Naive thymus-derived CD4-positive, alpha-beta T cell (primary cell): Measurements from ENCODE around the gene ZBTB42. TPM values are rescaled to one million over a fixed set of nuclear protein-coding genes. Genes with fewer than 3 reads are reported as not detected.
"Not testable (repeated sequence)": the region's sequence is repeated elsewhere in the genome, so short reads cannot be mapped to it uniquely, and the experiment has no call there.

Experiments used
- ATAC-seq: fragments of 150-1000 bp; cut with Tn5 transposase; 2 replicates; pipeline ENCODE4 v1.10.0; 2021; ENCODE audit warnings: mild to moderate bottlenecking, moderate library complexity
- CTCF ChIA-PET: fragments of 350-600 bp; sonication (Branson Sonifier 250); formaldehyde crosslinking; loops from one replicate; lab custom pipeline; 2021; ENCODE audit warnings: antibody characterized with exemption; lab: Charles Lee
- POLR2A ChIA-PET: fragments of 350-600 bp; sonication (Branson Sonifier 250); formaldehyde crosslinking; loops from one replicate; lab custom pipeline; 2021; ENCODE audit warnings: antibody characterized with exemption, inconsistent platforms; lab: Charles Lee
- DNase-seq, 9 donors: peaks; one replicate each; pipeline versions ENCODE4 v3.0.0 to v3.0.0-alpha.2; 2020 to 2022; ENCODE audit warnings: mixed read lengths in 1 of 9
- H3K27ac ChIP-seq: one replicate; pipeline ENCODE4 v1.7.0; 2013; ENCODE audit warnings: mild to moderate bottlenecking, low read depth, low read length, moderate library complexity
- H3K27me3 ChIP-seq, 2 donors: one replicate each; pipeline ENCODE4 v1.7.0; 2013; ENCODE audit warnings: low read length in 2 of 2, mild to moderate bottlenecking in 2 of 2, moderate library complexity in 2 of 2; ENCODE audit not compliant: control insufficient read depth in 2 of 2, insufficient read depth in 2 of 2
- H3K36me3 ChIP-seq, 3 experiments: 1 replicate in 2 of 3; 2 replicates in 1 of 3; pipeline ENCODE4 v1.7.0; 2013; ENCODE audit warnings: low read length in 3 of 3, mild to moderate bottlenecking in 3 of 3, moderate library complexity in 1 of 3; ENCODE audit not compliant: insufficient read depth in 3 of 3, control insufficient read depth in 2 of 3
- H3K4me1 ChIP-seq, 2 donors: one replicate each; pipeline ENCODE4 v1.7.0; 2013; ENCODE audit warnings: low read length in 2 of 2, mild to moderate bottlenecking in 2 of 2, moderate library complexity in 1 of 2; ENCODE audit not compliant: control insufficient read depth in 2 of 2, insufficient read depth in 2 of 2
- H3K4me3 ChIP-seq: 2 replicates; pipeline ENCODE4 v1.7.0; 2013; ENCODE audit warnings: mild to moderate bottlenecking, low read length
- H3K9me3 ChIP-seq, 3 experiments: 1 replicate in 2 of 3; 2 replicates in 1 of 3; pipeline ENCODE4 v1.7.0; 2013; ENCODE audit warnings: low read length in 3 of 3; ENCODE audit not compliant: control insufficient read depth in 2 of 3
- H3K27ac Mint-ChIP-seq, 9 donors: one replicate each; pipeline ENCODE4 v1.8.0; 2020 to 2022; ENCODE audit warnings: mixed read lengths in 9 of 9, mild to moderate bottlenecking in 8 of 9, moderate library complexity in 5 of 9, inconsistent platforms in 2 of 9
- H3K27me3 Mint-ChIP-seq, 5 donors: one replicate each; pipeline ENCODE4 v1.8.0; 2021 to 2022; ENCODE audit warnings: mixed read lengths in 5 of 5, mild to moderate bottlenecking in 1 of 5
- H3K36me3 Mint-ChIP-seq, 5 donors: one replicate each; pipeline ENCODE4 v1.8.0; 2020 to 2022; ENCODE audit warnings: mixed read lengths in 5 of 5, mild to moderate bottlenecking in 3 of 5, inconsistent platforms in 1 of 5
- H3K4me1 Mint-ChIP-seq, 7 donors: one replicate each; pipeline ENCODE4 v1.8.0; 2020 to 2022; ENCODE audit warnings: mixed read lengths in 7 of 7, mild to moderate bottlenecking in 3 of 7, inconsistent platforms in 1 of 7
- H3K4me3 Mint-ChIP-seq, 10 donors: one replicate each; pipeline ENCODE4 v1.8.0; 2020 to 2022; ENCODE audit warnings: mild to moderate bottlenecking in 10 of 10, mixed read lengths in 10 of 10, moderate library complexity in 6 of 10, inconsistent platforms in 2 of 10
- H3K9me3 Mint-ChIP-seq, 11 donors: one replicate each; pipeline ENCODE4 v1.8.0; 2020 to 2022; ENCODE audit warnings: mixed read lengths in 11 of 11, mild to moderate bottlenecking in 4 of 11, inconsistent platforms in 1 of 11, moderate library complexity in 1 of 11
- intact Hi-C, 2 donors: fragments of 100-400 bp; cut with micrococcal nuclease; formaldehyde crosslinking; loops; one replicate each; pipeline ENCODE4 v1.15.1; 2023
- polyA plus RNA-seq, 2 donors: library from polyadenylated mRNA; unstranded; fragments of 300-500 nt; fragmentation: Illumina TruSeq; gene quantifications; one replicate each; pipeline ENCODE4 v1.2.3, GENCODE V29; 2021
- total RNA-seq, 6 experiments: library from RNA in 5 of 6; stranded (reverse) in 5 of 6; gene quantifications; 1 replicate in 5 of 6; 2 replicates in 1 of 6; pipeline ENCODE4 v1.2.3 and lab custom pipeline; 2021 to 2026

The ZBTB42 gene
- total and polyA plus RNA-seq, 7 experiments from 2014 or later: 2.1 to 11.3 (median 3.9) TPM

- ChIA-PET CTCF (interaction anchor here (0.6 kb wide), 1 partner anchor 40 kb away, joined by 3 read pairs; no protein-coding TSS in a partner anchor), POLR2A (no interaction called here)
- ATAC-seq (no peak), DNase-seq (no peak)
- Mint-ChIP-seq H3K9me3 (peaks cover 0 to 5% (median 0%) of the 10 kb centered on the region in 11 donors), H3K27me3 (no peaks in the 10 kb centered on the region), H3K4me1 (peaks cover 6 to 18% (median 16%) of the 10 kb centered on the region in 7 donors), H3K4me3 (no peak overlapping the region), H3K36me3 (peaks cover 0 to 2% (median 0%) of the 10 kb centered on the region in 5 donors), H3K27ac (no peak overlapping the region)
- Histone ChIP-seq H3K9me3 (no peaks in the 10 kb centered on the region), H3K27me3 (no peaks in the 10 kb centered on the region), H3K4me1 (no peaks in the 10 kb centered on the region), H3K4me3 (no peak overlapping the region), H3K36me3 (no peaks in the 10 kb centered on the region), H3K27ac (no peak overlapping the region)
- intact Hi-C loops: no loop called here
These were observed 9.4 kb downstream of the ZBTB42 start for GRCh38 chr14:104810316-104810715.

GRCh38 chr14:104813286-104813685 is 12.4 kb downstream of the ZBTB42 start:
- ATAC-seq: no peak
- Mint-ChIP-seq H3K27ac (peak overlapping the region in 2 of 9 donors; percentile 29 to 61), H3K36me3 (peaks cover 0 to 5% (median 0%) of the 10 kb centered on the region in 5 donors), H3K4me3 (peak overlapping the region in 4 of 10 donors; percentile 13 to 92 (median 42)), H3K9me3 (no peaks in the 10 kb centered on the region), H3K27me3 (no peaks in the 10 kb centered on the region), H3K4me1 (peaks cover 11 to 30% (median 19%) of the 10 kb centered on the region in 7 donors)
- no peak for DNase-seq
- Histone ChIP-seq H3K4me3 (no peak overlapping the region), H3K4me1 (peaks cover 5 to 9% of the 10 kb centered on the region in 2 donors), H3K36me3 (no peaks in the 10 kb centered on the region), H3K27ac (no peak overlapping the region), H3K9me3 (no peaks in the 10 kb centered on the region), H3K27me3 (no peaks in the 10 kb centered on the region)
- intact Hi-C loops: no loop called here
- CTCF ChIA-PET: interaction anchor here (0.7 kb wide), 1 partner anchor 12 kb away, joined by 3 read pairs; no protein-coding TSS in a partner anchor
- POLR2A ChIA-PET: interaction anchor here (0.9 to 1.0 kb wide), 2 partner anchors 13 to 45 kb away, joined by 4 to 5 read pairs; partner anchors contain the start of gene ZBTB42

GRCh38 chr14:104814701-104815100 is 13.8 kb downstream of the ZBTB42 start:
- POLR2A ChIA-PET: interaction anchor here (0.9 kb wide), 1 partner anchor 14 kb away, joined by 4 read pairs; the partner anchor contains the start of gene ZBTB42
- H3K9me3 Mint-ChIP-seq, ATAC-seq, H3K36me3 Mint-ChIP-seq, H3K27me3 ChIP-seq, H3K27me3 Mint-ChIP-seq, H3K9me3 ChIP-seq, H3K36me3 ChIP-seq, H3K4me1 ChIP-seq, DNase-seq, intact Hi-C loops: not testable (repeated sequence)
- peaks cover 11 to 31% (median 19%) of the 10 kb centered on the region in 7 donors for H3K4me1 Mint-ChIP-seq
- peak overlapping the region; percentile 87 to 94 (median 90) for H3K4me3 Mint-ChIP-seq
- CTCF ChIA-PET: interaction anchor here (0.6 kb wide), 1 partner anchor 208 kb away, joined by 4 read pairs; no protein-coding TSS in a partner anchor
- peak overlapping the region; percentile 34 for H3K27ac ChIP-seq
- peak overlapping the region; percentile 69 for H3K4me3 ChIP-seq
- peak overlapping the region in 7 of 9 donors; percentile 44 to 92 (median 89) for H3K27ac Mint-ChIP-seq

- Mint-ChIP-seq H3K27me3 (no peaks in the 10 kb centered on the region), H3K36me3 (peaks cover 0 to 8% (median 0%) of the 10 kb centered on the region in 5 donors), H3K27ac (peak overlapping the region; percentile 83 to 96 (median 92)), H3K4me1 (peaks cover 11 to 34% (median 19%) of the 10 kb centered on the region in 7 donors), H3K9me3 (no peaks in the 10 kb centered on the region), H3K4me3 (peak overlapping the region; percentile 87 to 94 (median 90))
- H3K27me3 ChIP-seq: no peaks in the 10 kb centered on the region
- POLR2A ChIA-PET: no interaction called here
- intact Hi-C loops: no loop called here
- no peak for ATAC-seq
- no peaks in the 10 kb centered on the region for H3K36me3 ChIP-seq
- CTCF ChIA-PET: no interaction called here
- no peak for DNase-seq
- peaks cover 5 to 9% of the 10 kb centered on the region in 2 donors for H3K4me1 ChIP-seq
- peak overlapping the region; percentile 86 for H3K27ac ChIP-seq
- peak overlapping the region; percentile 69 for H3K4me3 ChIP-seq
- H3K9me3 ChIP-seq: no peaks in the 10 kb centered on the region
These were observed 15.6 kb downstream of the ZBTB42 start for GRCh38 chr14:104816616-104816884.

GRCh38 chr14:104817930-104818713 is 17.2 kb downstream of the ZBTB42 start:
- DNase-seq: no peak
- ChIA-PET CTCF (no interaction called here), POLR2A (interaction anchor here (1.4 to 4.0 kb wide), 2 partner anchors 17 to 23 kb away, joined by 4 to 13 read pairs; partner anchors contain the start of gene ZBTB42)
- intact Hi-C loops: no loop called here
- Histone ChIP-seq H3K4me1 (peaks cover 5 to 9% of the 10 kb centered on the region in 2 donors), H3K36me3 (no peaks in the 10 kb centered on the region), H3K9me3 (no peaks in the 10 kb centered on the region), H3K4me3 (no peak overlapping the region), H3K27ac (no peak overlapping the region), H3K27me3 (no peaks in the 10 kb centered on the region)
- Mint-ChIP-seq H3K4me3 (peak overlapping the region in 6 of 10 donors; percentile 9 to 92 (median 38)), H3K4me1 (peaks cover 11 to 34% (median 19%) of the 10 kb centered on the region in 7 donors), H3K9me3 (no peaks in the 10 kb centered on the region), H3K36me3 (peaks cover 0 to 8% (median 0%) of the 10 kb centered on the region in 5 donors), H3K27me3 (no peaks in the 10 kb centered on the region), H3K27ac (peak overlapping the region in 6 of 9 donors; percentile 60 to 92 (median 74))
- no peak for ATAC-seq

- intact Hi-C loops: no loop called here
- Mint-ChIP-seq H3K9me3 (no peaks in the 10 kb centered on the region), H3K36me3 (peaks cover 0 to 8% (median 0%) of the 10 kb centered on the region in 5 donors), H3K27ac (peak overlapping the region in 3 of 9 donors; percentile 65 to 83 (median 65)), H3K27me3 (no peaks in the 10 kb centered on the region), H3K4me1 (peaks cover 11 to 29% (median 16%) of the 10 kb centered on the region in 7 donors), H3K4me3 (peak overlapping the region in 3 of 10 donors; percentile 9 to 33 (median 27))
- Histone ChIP-seq H3K36me3 (no peaks in the 10 kb centered on the region), H3K4me3 (no peak overlapping the region), H3K4me1 (peaks cover 5 to 9% of the 10 kb centered on the region in 2 donors), H3K27me3 (no peaks in the 10 kb centered on the region), H3K27ac (no peak overlapping the region), H3K9me3 (no peaks in the 10 kb centered on the region)
- CTCF ChIA-PET: no interaction called here
- no peak for ATAC-seq
- POLR2A ChIA-PET: interaction anchor here (0.5 to 4.0 kb wide), 5 partner anchors 14 to 267 kb away, joined by 3 to 13 read pairs (median 4); partner anchors contain the start of gene ZBTB42
- no peak for DNase-seq
These were observed 17.8 kb downstream of the ZBTB42 start for GRCh38 chr14:104818714-104819161.
